HG03097 (cell line): ENCODE measurements around the gene RXRA.

Source experiments
- ATAC-seq: cut with Tn5 transposase; IDR thresholded peaks from one replicate; pipeline ENCODE4 v1.9.1; 2021; ENCODE audit not compliant: unreplicated experiment, low FRiP score

Gene RXRA

GRCh38 chr9:134322781-134323241 is 3.4 kb upstream of the RXRA start:
- ATAC-seq: no peak

GRCh38 chr9:134323741-134324358 is 2.4 kb upstream of the RXRA start:
- ATAC-seq: no peak

- no peak for ATAC-seq
These were observed 1.7 kb upstream of the RXRA start for GRCh38 chr9:134324359-134325095.

- ATAC-seq: no peak
These were observed 1.0 kb upstream of the RXRA start for GRCh38 chr9:134325096-134325812.

DNA sequence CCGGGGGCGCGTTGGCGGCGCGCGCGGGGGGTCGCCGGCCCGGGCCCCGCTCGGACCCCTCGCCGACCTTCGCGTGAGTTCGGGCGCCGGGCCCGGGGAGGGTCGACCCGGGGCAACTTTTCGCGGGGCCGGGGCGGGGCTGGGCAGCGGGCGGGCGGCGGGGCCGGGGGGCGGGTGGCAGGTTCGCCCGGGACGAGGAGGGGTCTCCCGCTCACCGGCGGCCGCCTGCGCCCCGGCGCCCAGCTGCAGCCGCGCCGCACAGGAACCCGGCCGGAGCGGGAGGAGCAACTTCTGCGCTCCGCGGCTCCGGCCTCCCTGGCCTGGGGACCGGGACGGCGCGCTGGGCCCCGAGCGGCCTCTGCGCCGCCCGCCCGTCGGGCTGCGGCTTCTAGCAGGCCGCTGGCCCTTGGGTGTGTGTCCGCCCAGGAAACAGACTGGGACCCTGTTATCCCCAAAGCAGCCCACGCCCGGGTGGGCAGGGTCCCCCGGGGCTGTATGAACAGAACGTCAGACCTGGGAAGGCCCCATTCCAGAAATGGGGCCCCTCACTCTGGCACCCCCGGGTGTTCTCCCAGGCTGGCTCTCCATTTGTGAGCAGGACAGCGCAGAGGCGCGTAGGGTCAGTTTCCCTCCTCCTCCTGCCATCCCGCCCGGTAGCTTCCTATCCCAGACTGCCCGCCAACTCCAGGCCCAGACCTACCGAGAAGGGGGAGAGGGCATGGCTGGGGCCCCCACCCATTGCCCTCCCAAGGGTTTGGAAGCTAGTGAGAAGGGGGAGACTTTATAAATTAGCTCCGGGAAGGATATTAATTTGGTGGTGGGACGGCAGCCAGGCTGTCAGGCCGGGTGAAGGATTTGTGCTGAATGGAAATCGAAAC is 708 bp downstream of the RXRA start:
- no peak for ATAC-seq

DNA sequence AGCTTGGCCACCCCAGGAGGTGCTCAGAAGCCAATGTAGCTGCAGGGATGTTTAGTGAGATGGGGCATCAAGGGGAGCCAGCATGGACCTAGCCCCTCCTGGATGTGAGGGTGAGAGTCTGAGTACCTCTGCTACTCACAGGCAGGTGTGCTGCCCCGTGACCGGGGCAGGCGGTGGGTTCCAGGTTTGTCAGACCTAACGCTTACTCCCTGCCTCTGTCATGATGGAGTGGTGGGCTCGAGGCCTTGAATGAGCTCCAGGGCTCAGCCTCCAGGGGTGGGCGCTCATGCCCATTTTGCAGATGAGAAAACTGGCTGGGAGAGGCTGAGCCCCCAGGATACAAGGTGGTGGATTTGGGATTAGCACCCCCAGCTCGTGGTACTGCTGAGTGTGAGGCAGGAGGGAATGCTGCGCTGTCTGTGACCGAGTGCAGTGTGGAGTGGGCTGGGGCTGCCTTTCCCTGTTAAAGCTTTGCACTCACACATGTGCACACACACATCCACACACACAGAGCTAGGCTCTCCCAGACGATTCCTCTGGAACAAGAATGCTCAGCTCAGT is 1.5 kb downstream of the RXRA start:
- ATAC-seq: no peak

GRCh38 chr9:134328341-134328840 is 2.1 kb downstream of the RXRA start:
- no peak for ATAC-seq

DNA sequence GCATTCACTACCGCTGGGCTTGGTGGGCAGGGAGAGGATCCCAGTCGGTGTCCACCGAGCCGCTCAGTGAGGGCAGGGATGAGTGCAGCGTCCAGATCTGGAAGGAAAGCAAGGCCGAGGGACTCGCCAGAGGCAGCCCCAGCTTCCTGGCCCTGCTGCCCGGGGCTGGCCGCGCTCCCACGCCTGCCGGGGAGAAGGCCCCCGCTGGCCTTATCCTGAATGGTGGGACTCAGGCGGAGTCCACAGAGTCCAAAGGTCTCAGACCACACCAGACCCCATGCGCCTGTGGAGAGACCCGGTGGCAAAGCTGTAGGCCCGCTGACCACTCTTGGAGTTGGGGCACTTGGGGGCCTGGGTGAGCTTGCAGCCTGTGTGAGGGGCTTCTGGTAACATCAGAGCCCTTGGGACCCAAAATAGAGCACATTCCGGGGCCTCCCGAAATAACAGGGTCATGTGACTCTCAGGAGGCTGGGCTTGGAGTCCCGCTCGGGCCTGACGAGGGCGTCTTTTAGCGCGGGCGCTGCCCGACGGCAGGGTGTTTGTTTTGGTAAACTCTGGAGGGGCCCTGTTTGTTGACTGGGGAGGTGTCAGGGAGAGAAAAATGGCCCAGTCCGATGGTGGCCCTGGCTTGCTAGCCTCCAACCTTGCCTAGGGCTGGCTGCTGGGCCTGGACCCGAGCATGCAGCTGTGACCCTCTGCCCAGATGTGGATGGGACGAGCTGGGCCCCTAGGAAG is 2.8 kb downstream of the RXRA start:
- no peak for ATAC-seq

GRCh38 chr9:134329576-134329855 is 3.3 kb downstream of the RXRA start:
- no peak for ATAC-seq

DNA sequence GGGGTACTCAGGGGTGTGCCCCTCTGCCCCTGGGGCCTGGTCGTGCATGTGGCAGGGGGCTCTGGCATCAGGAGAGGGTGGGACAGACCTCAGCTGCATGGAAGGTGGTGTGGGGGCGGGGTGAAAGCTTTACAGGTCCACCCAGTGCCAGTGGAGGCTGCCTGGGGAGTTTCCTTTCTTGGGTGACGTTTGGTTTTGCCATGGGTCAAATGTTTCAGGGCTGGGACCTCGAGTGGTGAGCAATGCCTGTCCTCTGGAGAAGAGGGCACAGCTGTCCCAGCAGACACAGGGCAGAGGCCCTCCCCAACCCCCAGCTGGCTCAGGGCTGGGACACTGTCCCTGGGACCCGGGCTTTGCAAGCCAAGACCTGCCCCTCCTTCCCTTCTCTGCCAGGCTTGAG is 3.6 kb downstream of the RXRA start:
- ATAC-seq: no peak

DNA sequence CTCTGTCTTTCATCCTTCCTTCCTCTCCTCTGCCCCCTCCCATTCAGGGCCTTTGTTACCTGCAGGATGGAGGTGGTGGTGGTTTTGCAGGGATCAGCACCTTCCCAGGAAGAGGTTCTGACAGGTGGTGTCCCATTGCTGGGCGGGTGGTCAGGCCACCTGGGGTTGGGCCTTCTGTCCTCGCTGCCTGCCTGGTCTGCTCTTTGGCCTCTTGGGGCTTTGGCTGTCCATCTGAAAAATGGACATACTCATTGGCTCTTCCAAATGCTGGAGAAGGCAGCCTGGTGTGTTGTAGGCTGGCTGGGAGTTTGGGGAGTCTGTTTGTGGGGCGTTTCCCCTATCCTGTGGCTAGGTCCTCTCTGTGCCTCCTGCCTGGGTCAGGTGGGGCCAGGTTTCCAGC is 4.3 kb downstream of the RXRA start:
- ATAC-seq: no peak

- ATAC-seq: no peak
These were observed 5.2 kb downstream of the RXRA start for GRCh38 chr9:134331186-134332025.

DNA sequence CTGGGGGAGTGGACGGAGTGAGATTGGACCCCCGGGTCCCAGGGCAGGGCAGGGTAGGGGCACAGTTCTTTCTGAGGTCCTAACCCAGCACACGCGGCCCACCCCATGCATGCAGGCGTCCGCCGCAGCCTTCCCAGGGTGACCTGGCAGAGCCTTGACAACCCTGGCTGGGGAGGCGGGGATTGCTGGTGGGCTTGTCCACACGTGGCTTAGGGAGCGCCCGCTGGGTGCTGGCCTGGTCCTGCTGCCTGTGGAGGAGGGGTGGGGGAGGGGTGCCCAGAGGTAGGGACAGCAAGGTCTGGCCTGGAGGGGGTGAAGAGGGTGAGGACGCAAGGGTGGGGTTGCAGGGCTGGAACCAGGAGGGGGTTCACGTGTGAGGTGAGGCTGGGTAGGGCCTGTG is 6.0 kb downstream of the RXRA start:
- no peak for ATAC-seq

- no peak for ATAC-seq
These were observed 6.6 kb downstream of the RXRA start for GRCh38 chr9:134332841-134333233.

- no peak for ATAC-seq
These were observed 7.1 kb downstream of the RXRA start for GRCh38 chr9:134333234-134333873.

DNA sequence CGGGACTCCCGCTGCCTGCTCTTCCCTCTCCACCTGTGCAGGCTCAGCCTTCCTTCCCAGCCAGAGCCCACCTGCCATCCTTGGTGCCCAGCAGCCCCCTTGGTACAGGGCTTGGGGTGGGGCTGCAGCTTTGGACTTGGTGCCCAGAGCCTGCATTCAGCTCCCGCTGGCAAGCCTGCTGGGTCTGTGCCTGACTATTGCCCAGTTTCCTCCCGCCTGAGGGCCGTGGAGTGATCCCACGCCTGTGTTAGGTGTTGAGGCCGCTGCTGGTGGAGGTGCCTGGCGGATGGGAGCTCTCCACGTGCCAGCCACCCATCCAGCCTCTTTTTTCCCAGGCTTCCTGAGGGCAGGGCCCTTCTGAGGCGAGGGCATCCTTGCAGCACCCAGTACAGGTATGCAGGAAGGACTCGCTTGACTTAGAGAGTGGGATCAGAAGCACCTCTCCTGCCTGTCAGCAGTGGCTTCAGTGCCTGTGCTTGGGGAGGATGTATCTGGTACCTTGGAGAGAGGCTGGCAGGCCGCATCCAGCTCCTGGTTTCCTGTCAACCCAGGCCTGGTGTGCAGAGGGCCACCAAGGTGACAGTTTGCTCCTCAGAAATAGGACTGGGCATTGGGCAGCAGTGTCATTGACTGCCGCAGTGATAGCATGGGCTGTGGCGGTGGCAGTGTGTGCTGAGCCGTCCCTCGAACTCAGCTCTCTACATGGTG is 7.8 kb downstream of the RXRA start:
- no peak for ATAC-seq

DNA sequence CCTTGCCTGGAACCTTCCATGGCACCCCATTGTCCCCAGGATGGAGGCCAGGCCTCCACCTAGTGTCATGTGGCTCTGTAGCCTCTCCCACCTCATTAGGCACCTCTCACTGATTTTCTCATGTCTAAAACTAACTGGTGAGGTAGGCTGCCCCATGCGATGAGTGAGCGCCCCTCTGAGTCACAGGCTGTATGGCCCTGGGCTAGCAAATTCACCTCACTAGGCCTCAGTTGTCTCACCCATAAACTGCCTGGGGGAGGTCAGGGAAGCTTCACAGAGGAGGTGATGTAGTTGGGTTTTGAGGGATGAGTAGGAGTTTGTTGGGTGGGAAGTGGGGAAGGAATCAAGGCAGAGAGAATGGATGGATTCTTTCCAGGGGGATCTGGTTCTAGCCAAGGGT is 8.8 kb downstream of the RXRA start:
- ATAC-seq: no peak
